ENCODE measurements around the gene CCDC127. TPM values are rescaled to one million over a fixed set of nuclear protein-coding genes. Genes with fewer than 3 reads are reported as not detected.

CCDC127 gene
- total RNA-seq, 1 experiment from 2014 or later: 2.6 TPM

DNA sequence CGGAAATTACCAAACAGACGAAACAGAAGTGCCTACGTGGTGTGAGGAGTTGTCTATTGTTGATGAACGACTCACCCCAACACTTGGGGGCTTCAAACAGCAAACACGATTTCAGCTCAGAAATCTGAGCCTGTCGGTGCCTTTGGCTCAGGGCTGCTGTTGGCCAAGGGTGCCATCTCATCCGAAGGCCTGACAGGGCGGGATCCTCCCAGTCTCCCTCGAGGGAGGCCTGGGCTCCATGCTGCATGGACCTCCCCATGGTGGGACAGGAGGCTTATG is 25.3 kb downstream of the CCDC127 start:
- no peak overlapping the region for H3K4me2 ChIP-seq (ENCODE audit: low read depth, low read length, poor library complexity, severe bottlenecking)
- H3K9me2 ChIP-seq (replicated peaks; ENCODE audit: insufficient read depth, low read length): no peaks in the 10 kb centered on the region
- no peak overlapping the region for H2AFZ ChIP-seq (ENCODE audit: low read length)
- H3K79me2 ChIP-seq (ENCODE audit: low read length): no peaks in the 10 kb centered on the region
- no peak overlapping the region for H3K9ac ChIP-seq (ENCODE audit: low read length)
- H3K4me3 ChIP-seq (ENCODE audit: low read length): no peak overlapping the region
- H3K4me1 ChIP-seq (ENCODE audit: low read length): peaks cover 23% of the 10 kb centered on the region
- no peaks in the 10 kb centered on the region for H3K27me3 ChIP-seq (ENCODE audit: low read length)
- no peaks in the 10 kb centered on the region for H3K9me3 ChIP-seq (ENCODE audit: low read length)
- no peak for DNase-seq
- no peaks in the 10 kb centered on the region; the same call in 1 of the 2 replicates for H4K20me1 ChIP-seq (ENCODE audit: insufficient read depth, low read depth, low read length)
- no peak overlapping the region for H3K27ac ChIP-seq (ENCODE audit: low read length)
- H3K36me3 ChIP-seq (ENCODE audit: insufficient read depth, low read length): no peaks in the 10 kb centered on the region

DNA sequence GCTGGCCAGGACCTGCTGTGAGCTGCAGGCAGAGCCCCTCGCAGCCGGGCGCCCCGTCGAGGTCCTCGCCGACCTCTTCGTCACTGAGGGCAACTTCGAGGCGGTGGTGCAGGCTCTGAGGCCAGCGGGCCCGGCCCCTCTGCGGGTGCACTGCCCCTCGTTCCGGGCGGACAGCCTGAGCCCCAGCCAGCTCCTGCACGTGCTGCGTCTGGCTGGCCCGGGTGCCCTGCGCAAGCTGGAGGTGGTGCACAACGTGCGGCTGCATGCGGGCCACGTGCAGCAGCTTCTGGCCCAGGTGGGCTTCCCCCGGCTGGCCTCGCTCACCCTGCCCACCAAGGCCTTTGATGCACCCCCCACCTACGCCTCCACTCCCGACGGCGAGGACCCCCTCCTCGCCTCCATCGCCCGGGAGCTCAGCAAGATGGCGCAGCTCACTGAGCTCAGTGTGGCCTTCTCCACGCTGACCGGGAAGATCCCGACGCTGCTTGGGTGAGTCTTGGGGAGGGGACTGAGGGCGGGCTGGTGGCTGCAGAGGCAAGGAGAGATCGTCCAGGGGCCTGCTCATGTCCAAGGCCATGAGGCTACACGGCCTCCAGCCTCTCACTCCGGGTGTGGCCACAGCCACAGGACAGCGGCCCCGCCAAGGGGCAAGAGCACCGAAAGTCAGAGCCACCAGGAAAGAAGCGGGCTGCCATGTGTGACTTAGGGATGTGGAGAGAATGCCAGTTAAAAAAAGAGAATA is 25.8 kb downstream of the CCDC127 start:
- Histone ChIP-seq H3K27me3 (ENCODE audit: low read length) (no peaks in the 10 kb centered on the region), H3K9ac (ENCODE audit: low read length) (no peak overlapping the region), H3K4me2 (ENCODE audit: low read depth, low read length, poor library complexity, severe bottlenecking) (no peak overlapping the region), H3K9me3 (ENCODE audit: low read length) (no peaks in the 10 kb centered on the region), H3K9me2 (replicated peaks; ENCODE audit: insufficient read depth, low read length) (no peaks in the 10 kb centered on the region), H2AFZ (ENCODE audit: low read length) (no peak overlapping the region), H3K79me2 (ENCODE audit: low read length) (no peaks in the 10 kb centered on the region), H3K4me1 (ENCODE audit: low read length) (peaks cover 23% of the 10 kb centered on the region), H3K27ac (ENCODE audit: low read length) (no peak overlapping the region), H4K20me1 (ENCODE audit: insufficient read depth, low read depth, low read length) (no peaks in the 10 kb centered on the region; the same call in 1 of the 2 replicates), H3K4me3 (ENCODE audit: low read length) (no peak overlapping the region), H3K36me3 (ENCODE audit: insufficient read depth, low read length) (no peaks in the 10 kb centered on the region)
- no peak for DNase-seq

DNA sequence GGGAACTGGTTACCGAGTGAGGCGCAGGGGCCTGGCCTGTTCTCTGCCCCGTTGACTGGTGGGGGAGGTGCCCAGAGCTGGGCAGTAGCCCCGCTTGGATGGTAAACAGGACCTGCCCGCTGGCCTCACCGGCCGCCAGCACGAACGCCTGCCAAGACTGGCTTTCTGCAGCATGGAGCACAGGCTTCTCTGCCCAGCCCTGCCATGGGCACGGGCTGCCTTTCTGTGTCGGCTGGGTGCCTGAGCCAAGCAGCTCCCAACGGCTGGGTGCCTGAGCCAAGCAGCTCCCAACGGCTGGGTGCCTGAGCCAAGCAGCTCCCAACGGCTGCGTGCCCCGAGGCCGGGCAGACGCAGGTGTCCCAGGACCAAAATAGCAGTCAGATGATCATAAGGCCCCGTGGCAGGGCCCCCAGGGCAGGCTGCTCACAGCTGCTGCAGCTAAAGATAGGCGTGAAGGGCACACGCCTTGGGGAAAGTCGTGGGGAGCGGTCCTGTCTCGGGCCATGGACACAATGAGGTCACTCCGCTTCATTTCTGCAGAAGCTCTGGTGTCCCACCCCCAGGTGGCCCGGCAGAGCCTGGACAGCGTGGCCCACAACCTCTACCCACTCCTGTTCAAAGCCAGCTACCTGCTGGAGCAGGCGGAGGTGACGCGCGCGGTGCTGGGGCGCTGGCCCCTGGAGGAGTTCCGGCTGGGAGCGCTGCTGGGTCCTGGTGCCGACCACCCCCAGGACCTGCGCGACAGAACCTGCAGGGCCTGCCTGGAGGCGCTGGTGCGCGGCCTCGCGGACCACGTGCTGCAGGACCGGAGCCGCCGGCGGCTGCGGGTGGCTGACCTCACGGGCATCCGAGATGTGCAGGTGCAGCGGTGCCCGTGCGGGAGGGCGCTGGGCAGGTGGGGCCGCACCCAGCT is 26.7 kb downstream of the CCDC127 start, which contains the start of gene LRRC14B:
LRRC14B (plus strand) TSS at position 460 of the 913 bp plus-strand sequence; CDS start at position 504, 44 bp downstream.
- H3K4me3 ChIP-seq (ENCODE audit: low read length): no peak within 1 kb of the TSS
- no peaks in the 10 kb centered on the region for H3K36me3 ChIP-seq (ENCODE audit: insufficient read depth, low read length)
- H3K9ac ChIP-seq (ENCODE audit: low read length): no peak within 1 kb of the TSS; the same call in 1 of the 2 replicates
- DNase-seq: peak; percentile 50
- peaks cover 23% of the 10 kb centered on the region for H3K4me1 ChIP-seq (ENCODE audit: low read length)
- H2AFZ ChIP-seq (ENCODE audit: low read length): no peak within 1 kb of the TSS
- no peaks in the 10 kb centered on the region for H3K27me3 ChIP-seq (ENCODE audit: low read length)
- H3K9me2 ChIP-seq (replicated peaks; ENCODE audit: insufficient read depth, low read length): no peaks in the 10 kb centered on the region
- no peak within 1 kb of the TSS for H3K27ac ChIP-seq (ENCODE audit: low read length)
- H3K9me3 ChIP-seq (ENCODE audit: low read length): no peaks in the 10 kb centered on the region
- H3K79me2 ChIP-seq (ENCODE audit: low read length): no peaks in the 10 kb centered on the region
- no peaks in the 10 kb centered on the region; the same call in 1 of the 2 replicates for H4K20me1 ChIP-seq (ENCODE audit: insufficient read depth, low read depth, low read length)
- H3K4me2 ChIP-seq (ENCODE audit: low read depth, low read length, poor library complexity, severe bottlenecking): peak within 1 kb of the TSS; percentile 35

DNA sequence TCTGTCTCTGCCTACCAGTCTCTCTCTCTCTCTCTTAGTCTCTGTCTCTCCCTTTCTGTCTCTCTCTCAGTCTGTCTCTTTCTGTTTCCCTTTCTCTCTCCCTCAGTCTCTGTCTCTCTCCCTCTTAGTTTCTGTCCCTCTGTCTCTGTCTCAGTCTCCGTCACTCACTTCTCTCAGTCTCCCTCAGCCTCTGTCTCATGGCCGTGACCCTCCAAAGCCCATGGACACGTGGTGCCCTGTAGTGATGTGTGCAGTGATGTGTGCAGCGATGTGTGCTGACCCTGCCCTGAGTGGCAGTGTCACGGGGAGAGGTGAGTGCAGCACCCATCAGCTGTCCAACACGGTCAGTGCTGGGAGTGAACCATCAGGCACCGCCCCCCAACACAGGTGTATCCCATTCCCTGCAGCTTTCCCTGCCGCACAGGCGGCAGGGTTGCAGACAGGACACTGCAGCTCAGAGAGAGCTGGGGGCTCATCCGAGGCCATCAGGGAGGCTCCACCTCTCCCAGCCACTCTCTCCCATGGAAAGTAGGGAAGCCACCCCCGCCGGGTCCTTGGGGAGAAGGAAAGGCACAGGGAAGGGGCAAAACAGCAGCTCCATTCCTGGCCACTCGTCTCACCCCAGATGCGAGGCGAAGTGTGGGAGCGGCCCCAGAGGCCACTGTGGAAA is 27.5 kb downstream of the CCDC127 start:
- no peak overlapping the region for H2AFZ ChIP-seq (ENCODE audit: low read length)
- H3K9me2 ChIP-seq (replicated peaks; ENCODE audit: insufficient read depth, low read length): no peaks in the 10 kb centered on the region
- H3K79me2 ChIP-seq (ENCODE audit: low read length): no peaks in the 10 kb centered on the region
- no peak overlapping the region; the same call in 1 of the 2 replicates for H3K9ac ChIP-seq (ENCODE audit: low read length)
- no peaks in the 10 kb centered on the region for H3K27me3 ChIP-seq (ENCODE audit: low read length)
- no peak for DNase-seq
- H3K27ac ChIP-seq (ENCODE audit: low read length): no peak overlapping the region
- no peaks in the 10 kb centered on the region; the same call in 1 of the 2 replicates for H4K20me1 ChIP-seq (ENCODE audit: insufficient read depth, low read depth, low read length)
- no peak overlapping the region for H3K4me3 ChIP-seq (ENCODE audit: low read length)
- no peaks in the 10 kb centered on the region for H3K36me3 ChIP-seq (ENCODE audit: insufficient read depth, low read length)
- H3K4me1 ChIP-seq (ENCODE audit: low read length): peaks cover 23% of the 10 kb centered on the region
- H3K4me2 ChIP-seq (ENCODE audit: low read depth, low read length, poor library complexity, severe bottlenecking): peak overlapping the region; percentile 35
- no peaks in the 10 kb centered on the region for H3K9me3 ChIP-seq (ENCODE audit: low read length)

DNA sequence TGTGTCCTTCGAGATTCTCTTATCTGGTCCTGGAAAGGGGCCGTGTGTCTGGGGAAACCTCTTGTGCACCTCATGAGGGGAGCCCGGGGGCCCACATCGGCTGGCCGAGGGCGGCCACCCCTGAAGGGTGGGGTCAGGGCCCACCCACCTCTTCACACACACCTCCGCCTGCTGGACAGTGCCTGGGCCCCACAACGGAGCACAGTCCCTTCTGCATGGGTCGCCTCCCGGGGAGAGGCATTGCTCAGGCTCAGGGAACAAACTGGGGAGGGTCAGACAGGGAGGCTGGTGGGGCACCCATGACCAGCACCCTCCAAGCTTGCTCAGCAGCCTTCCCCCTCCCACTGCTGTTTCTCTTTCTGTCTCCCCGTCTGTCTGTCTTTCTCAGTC is 28.0 kb downstream of the CCDC127 start:
- H2AFZ ChIP-seq (ENCODE audit: low read length): no peak overlapping the region
- H4K20me1 ChIP-seq (ENCODE audit: insufficient read depth, low read depth, low read length): no peaks in the 10 kb centered on the region; the same call in 1 of the 2 replicates
- peaks cover 23% of the 10 kb centered on the region for H3K4me1 ChIP-seq (ENCODE audit: low read length)
- no peaks in the 10 kb centered on the region for H3K9me3 ChIP-seq (ENCODE audit: low read length)
- no peaks in the 10 kb centered on the region for H3K9me2 ChIP-seq (replicated peaks; ENCODE audit: insufficient read depth, low read length)
- no peaks in the 10 kb centered on the region for H3K36me3 ChIP-seq (ENCODE audit: insufficient read depth, low read length)
- H3K4me3 ChIP-seq (ENCODE audit: low read length): no peak overlapping the region
- H3K4me2 ChIP-seq (ENCODE audit: low read depth, low read length, poor library complexity, severe bottlenecking): no peak overlapping the region
- no peak overlapping the region for H3K27ac ChIP-seq (ENCODE audit: low read length)
- no peak overlapping the region for H3K9ac ChIP-seq (ENCODE audit: low read length)
- DNase-seq: no peak
- H3K79me2 ChIP-seq (ENCODE audit: low read length): no peaks in the 10 kb centered on the region
- no peaks in the 10 kb centered on the region for H3K27me3 ChIP-seq (ENCODE audit: low read length)

DNA sequence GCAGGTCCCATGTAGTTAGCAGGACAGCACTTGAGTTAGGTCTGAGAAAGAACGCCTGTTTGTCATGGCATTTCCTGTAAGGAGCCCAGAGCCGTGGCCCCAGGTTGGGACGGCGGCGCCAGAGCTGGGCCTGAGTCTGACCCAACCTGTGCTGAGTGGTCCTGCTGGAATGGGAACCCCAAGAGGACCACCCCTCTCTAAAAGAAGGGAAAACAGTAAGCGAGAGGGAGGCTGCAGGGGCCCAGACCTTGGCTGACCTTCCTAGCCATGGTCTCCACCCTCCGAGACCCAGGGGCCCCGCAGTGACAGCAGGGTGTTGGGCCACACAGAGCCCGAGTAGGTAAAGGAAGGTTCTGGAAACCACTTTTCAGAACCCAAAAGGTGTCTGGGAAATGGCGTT is 28.5 kb downstream of the CCDC127 start:
- no peak overlapping the region for H3K4me2 ChIP-seq (ENCODE audit: low read depth, low read length, poor library complexity, severe bottlenecking)
- peaks cover 23% of the 10 kb centered on the region for H3K4me1 ChIP-seq (ENCODE audit: low read length)
- no peaks in the 10 kb centered on the region for H3K9me3 ChIP-seq (ENCODE audit: low read length)
- H3K9ac ChIP-seq (ENCODE audit: low read length): no peak overlapping the region
- DNase-seq: no peak
- no peak overlapping the region for H3K4me3 ChIP-seq (ENCODE audit: low read length)
- no peaks in the 10 kb centered on the region for H3K27me3 ChIP-seq (ENCODE audit: low read length)
- H3K9me2 ChIP-seq (replicated peaks; ENCODE audit: insufficient read depth, low read length): no peaks in the 10 kb centered on the region
- H4K20me1 ChIP-seq (ENCODE audit: insufficient read depth, low read depth, low read length): no peaks in the 10 kb centered on the region; the same call in 1 of the 2 replicates
- H2AFZ ChIP-seq (ENCODE audit: low read length): no peak overlapping the region
- H3K79me2 ChIP-seq (ENCODE audit: low read length): no peaks in the 10 kb centered on the region
- no peaks in the 10 kb centered on the region for H3K36me3 ChIP-seq (ENCODE audit: insufficient read depth, low read length)
- no peak overlapping the region for H3K27ac ChIP-seq (ENCODE audit: low read length)

DNA sequence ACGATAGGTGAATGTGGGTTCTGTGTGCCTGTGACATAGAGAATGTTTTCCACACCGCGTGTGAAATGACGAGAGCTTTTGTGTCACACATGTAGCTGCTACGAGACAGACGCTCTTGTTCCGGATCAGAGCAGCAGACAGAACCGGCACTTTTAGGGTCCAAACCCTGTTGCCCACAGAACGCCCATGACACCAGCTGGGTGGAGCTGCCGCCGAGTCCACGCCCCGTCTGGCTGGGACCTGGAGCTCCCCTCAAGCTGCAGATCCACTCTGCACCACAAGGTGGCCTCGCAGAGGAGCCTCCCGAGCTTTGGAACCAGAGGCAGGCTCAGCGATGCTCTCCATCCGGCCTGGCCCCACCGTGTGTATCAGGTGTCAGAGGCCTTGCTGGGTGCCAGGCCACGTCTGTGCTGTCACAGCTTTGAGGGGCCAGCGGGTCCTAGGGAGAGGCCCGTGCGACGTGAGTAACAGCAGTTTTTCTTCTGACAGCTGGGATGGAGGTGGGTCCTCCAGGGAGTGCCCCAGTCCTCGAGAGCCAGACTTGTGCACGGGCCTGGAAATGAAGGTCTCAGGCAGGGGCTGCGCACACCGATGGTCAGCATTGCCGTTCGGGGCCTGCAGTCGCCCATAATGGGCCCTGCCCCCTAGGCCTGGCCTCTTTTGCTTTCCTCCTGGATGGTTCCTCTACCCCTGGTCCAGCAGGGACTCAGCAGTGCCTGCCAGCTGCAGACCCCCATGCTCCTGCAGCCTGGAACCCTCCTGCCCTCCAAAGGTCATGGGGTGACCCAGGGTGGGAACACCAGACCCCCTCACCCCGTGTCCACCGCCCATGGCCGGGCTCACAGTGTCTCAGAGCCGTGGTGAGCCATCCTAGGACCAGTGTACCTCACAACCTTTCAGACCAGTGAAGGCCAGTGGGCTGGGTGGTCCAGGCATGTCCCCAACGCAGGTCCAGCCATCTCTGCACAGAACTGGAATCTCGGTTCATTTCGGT is 29.2 kb downstream of the CCDC127 start:
- H3K9me2 ChIP-seq (replicated peaks; ENCODE audit: insufficient read depth, low read length): no peaks in the 10 kb centered on the region

More for the DNA sequence above, 29.2 kb downstream of the CCDC127 start:
- Histone ChIP-seq H3K4me2 (ENCODE audit: low read depth, low read length, poor library complexity, severe bottlenecking) (no peak overlapping the region), H3K36me3 (ENCODE audit: insufficient read depth, low read length) (no peaks in the 10 kb centered on the region), H3K4me1 (ENCODE audit: low read length) (peaks cover 23% of the 10 kb centered on the region), H3K9me3 (ENCODE audit: low read length) (no peaks in the 10 kb centered on the region), H2AFZ (ENCODE audit: low read length) (no peak overlapping the region), H3K79me2 (ENCODE audit: low read length) (no peaks in the 10 kb centered on the region), H3K9ac (ENCODE audit: low read length) (peak overlapping the region; percentile 33; the same call in 1 of the 2 replicates), H3K4me3 (ENCODE audit: low read length) (no peak overlapping the region), H4K20me1 (ENCODE audit: insufficient read depth, low read depth, low read length) (no peaks in the 10 kb centered on the region; the same call in 1 of the 2 replicates), H3K27me3 (ENCODE audit: low read length) (no peaks in the 10 kb centered on the region), H3K27ac (ENCODE audit: low read length) (no peak overlapping the region)
- peak; percentile 96 for DNase-seq

Measured in Karpas-422 (cell line).